Measurements from ENCODE around the gene FYN.

FYN gene

DNA sequence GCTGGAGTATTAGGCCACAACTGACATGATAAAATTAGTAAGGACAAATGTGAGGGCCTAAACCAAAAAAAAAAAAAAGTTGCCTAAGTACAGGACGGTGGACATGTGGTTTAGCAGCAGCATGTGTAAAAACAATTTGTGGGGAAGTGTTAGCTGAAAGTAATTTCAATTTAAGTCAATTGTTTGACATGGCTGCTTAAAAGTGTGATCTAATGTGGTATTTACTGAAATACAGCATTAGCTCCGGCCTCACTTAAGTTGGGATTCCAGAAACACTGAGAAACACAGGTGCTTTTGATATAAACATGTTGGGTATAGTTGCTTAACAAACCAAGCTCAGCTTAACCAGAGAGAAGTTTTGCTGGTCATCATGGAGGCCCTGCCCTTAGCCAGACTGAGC is 119.7 kb downstream of the FYN start:
- in situ Hi-C loops (cut with MboI; ENCODE audit: low sequenced_read_pairs), result no loop called here

DNA sequence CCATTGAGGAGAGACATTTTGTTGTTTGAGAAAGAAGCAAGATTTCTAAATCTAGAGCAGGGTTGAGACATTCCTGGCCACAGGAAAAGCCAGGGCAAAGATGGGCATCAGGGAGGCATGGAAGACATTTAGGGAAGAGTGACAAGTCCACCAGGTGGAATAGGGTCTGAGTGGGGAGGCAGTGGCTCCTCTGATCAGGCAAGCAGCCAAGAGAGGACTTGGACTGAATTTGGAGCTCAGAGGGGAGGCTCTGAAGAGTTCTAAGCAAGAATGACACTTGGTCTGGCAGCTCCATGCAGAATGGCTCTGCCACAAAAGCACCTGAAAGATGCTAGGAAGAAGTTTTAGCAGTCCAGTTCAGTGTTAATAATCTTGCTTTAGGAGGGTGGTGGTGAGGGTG is 120.8 kb downstream of the FYN start:
- in situ Hi-C loops (cut with MboI; ENCODE audit: low sequenced_read_pairs), result no loop called here

DNA sequence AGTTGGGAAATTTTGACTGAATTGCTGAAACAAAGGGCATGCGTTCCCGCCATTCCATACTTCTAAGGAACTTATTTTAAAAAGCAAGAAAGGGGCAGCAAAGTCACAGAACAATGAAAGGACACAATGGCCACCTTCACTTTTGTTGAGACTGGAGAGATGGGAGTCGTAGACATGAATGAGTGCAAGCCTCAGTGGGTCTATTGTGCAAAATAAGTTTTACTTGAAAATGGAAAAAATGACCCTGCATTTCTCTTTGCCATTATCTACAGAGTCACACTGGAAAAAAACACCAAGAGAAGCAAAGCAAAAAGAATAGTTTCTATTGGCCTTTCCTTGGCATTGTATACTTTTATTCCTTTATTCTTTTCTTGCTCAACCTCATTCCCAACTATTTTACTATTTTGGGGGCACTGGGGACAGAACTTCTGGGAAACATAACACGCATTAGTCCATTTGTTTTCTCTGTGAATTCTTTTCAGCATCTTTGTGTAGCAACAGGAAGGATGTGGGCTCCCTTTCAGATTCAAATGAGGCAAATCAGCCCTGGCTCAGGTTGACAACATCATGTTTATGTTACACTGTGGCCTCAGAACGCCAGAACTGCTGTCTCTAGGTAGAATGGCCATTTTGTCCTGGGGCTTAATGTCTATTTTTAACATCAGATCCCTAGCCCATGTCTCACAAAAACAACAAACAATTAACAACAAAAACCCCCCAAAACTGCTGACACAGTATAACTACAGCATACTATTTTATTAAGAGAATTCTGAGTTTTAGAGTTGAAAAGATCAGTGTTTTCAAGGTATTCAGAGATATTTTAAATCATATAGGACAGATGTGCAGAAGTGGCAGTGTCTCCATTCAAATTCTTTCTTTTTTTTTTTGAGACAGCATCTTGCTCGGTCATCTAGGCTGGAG is 122.2 kb downstream of the FYN start:
- in situ Hi-C loops (cut with MboI; ENCODE audit: low sequenced_read_pairs), result no loop called here

DNA sequence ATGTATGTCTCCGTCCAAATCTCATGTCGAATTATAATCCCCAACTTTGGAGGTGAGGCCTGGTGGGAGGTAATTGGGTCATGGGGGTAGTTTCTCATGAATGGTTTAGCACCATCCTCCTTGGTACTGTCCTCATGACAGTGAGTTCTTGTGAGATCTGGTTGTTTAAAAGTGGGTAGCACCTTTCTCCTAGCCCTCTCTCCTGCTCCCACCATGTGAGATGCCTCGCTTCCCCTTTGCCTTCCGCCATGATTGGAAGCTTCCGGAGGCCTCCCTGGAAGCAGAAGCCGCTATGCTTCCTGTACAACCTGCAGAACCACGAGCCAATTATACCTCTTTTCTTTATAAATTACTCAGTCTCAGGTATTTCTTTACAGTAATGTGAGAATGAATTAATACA is 123.1 kb downstream of the FYN start:
- in situ Hi-C loops (cut with MboI; ENCODE audit: low sequenced_read_pairs), result no loop called here

DNA sequence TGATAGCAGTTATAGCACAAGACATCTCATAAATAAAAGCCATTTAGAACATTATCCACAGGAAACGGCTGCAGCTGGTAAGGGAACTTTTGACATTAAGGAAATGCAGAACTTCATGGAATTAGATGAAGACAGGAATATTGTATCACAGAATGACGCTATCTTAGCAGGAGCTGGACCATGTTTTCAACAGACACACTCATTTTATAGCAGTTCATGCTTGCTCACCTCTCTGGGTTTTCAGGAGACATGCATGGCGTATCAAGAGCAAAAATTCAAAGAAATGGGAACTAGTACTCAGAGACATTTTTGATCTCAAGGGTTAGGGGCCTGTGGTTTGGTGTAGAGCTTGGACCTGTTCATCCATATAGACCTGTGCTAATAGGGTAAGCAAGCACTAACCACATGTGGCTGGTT is 125.0 kb downstream of the FYN start:
- in situ Hi-C loops (cut with MboI; ENCODE audit: low sequenced_read_pairs), result no loop called here

DNA sequence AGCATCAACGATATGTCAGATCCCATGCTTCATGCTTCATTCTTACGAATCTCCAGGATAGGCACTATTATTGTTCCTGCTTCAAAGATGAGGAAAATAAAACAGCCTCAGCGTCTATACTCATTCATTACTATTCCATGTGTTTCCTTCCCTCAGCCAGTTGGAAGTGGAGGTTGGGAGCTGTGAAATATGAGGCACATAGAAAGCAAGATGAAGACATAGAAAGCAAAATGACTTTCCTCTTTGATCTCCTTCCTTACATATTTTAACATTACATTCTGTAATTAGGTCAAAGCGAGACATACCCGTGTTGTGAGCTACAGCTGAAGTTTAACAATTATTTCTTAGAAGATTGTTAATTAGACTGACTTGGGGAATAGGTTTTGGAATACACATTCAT is 125.4 kb downstream of the FYN start:
- in situ Hi-C loops (cut with MboI; ENCODE audit: low sequenced_read_pairs), result no loop called here

DNA sequence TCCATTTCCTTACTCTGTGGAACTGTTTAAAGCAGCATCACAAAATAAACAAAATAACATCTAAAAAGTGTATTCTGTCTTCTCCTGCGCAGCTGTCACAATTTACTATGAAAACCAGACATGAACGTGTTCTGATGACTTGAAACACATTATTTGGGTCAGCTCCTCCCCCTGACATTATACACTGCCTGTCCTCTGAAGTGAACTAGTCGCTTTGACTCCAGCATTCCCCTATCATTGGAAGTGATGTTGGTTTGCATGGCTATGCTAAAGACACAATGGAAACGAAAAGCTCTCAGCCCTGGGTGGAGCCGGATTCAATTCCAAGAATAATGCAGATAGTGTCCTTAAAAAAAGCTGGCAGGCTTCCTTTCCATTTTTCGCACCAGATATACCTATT is 125.9 kb downstream of the FYN start:
- in situ Hi-C loops (cut with MboI; ENCODE audit: low sequenced_read_pairs), result no loop called here

DNA sequence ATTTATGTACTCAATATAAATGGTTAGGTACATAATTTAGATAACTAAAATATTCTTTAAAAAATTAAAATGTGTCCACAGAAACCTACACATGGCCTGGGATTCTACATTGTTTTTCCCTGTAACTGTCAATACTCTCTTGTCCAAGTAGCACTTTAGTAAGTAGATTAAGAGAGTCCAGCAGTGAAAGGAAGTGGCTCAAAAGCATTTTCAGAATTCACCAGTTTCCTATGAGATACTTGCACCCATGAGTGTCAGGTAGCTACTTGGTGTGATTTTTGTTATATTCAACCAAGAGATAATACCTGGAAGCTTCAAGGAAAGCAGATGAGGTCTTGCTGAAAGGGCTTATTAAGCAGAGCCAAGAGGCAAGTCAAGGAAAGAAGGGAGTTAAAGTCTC is 126.3 kb downstream of the FYN start:
- in situ Hi-C loops (cut with MboI; ENCODE audit: low sequenced_read_pairs), result no loop called here

DNA sequence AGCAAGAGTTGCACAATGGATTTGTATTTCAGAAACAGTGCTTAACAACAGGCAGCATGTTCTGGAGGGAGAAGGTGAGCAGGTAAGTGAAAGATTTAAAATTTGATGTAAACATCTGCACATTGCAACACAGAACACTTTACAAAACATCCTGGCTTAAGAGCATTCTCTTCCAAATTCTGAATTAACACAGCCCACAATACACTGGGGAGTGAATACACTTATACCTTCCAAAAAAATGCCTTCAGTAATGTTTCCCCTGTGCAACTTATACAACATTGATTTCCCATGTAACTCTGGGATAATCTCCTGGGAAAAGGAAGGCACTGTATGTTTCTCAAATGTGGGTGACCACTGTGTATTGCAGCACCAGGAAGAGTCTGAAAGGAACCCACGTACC is 127.6 kb downstream of the FYN start:
- in situ Hi-C loops (cut with MboI; ENCODE audit: low sequenced_read_pairs), result no loop called here

DNA sequence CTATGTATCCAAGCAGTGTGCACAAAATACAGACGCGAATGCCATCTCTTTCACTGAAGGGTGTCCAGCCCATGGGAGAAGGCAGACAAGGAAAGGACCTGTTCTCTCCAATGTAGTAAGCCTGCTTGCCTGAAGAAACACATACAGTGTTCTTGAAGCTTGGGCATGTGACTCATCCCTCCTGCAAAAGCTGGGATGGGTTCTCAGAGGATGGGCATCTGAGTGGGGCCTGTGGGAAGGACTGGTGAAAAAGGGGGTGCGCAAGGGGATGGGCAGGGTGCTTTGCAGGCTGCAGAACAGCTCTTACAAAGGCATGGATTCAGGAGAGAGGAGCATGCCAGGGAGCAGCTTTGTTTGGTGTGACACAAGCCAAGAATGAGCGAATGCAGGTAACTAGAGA is 128.1 kb downstream of the FYN start:
- in situ Hi-C loops (cut with MboI; ENCODE audit: low sequenced_read_pairs), result no loop called here

DNA sequence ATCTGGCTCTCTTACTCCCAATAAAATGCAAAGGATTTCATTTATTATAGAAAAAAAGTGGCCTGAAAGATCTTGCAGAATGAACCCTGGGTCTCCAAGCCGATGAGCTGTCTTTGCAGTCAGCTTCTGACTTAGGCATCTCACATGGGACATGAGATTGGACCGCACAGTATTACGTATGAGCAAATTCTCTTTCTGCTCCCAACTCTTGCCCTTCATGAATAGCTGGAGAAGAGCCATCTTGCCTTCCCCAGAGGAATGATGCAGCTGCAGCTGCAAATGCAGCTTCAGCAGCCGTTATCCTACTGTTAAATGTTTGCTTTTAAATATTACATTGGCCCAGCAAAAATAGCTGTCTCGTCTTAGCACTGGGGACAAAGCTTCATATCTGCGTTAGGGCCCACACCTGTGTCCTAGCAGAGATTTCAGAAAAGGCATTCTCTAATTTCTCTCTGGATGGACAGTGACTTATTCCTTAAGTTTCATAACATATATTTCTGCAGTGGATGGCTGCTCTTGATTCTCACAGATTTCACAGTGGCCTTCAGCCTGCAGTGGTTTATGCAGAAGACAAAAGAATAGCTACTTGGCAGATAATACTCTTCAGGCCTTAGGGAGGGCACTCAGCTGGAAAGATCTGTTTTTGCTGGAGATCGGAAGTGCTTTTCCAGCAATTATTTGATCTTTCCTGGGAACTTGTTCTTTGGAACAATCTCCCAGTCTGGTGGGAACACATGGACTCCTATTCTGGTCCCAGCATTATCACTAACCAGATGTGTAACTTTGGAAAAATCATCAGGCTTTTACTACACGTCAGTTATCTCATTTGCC is 129.2 kb downstream of the FYN start:
- in situ Hi-C loops (cut with MboI; ENCODE audit: low sequenced_read_pairs), result no loop called here

DNA sequence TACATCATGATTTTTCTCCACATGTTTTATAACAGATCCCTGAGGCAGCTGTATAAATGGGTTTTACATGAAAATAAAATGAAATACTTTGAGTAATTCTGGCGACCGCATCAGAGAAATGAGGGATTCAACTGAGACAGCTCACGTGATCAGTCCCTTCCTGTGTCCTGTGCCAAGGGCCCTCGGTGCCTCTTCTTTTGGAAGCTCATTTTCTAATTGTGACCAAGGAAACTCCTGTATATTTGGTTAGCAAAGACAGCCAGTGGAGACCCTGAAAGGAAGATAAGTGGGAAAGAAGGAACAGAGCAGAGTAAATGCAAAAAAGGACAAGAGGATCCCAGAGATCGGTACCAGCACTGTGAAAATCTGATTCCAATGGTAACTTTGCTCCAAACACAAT is 129.9 kb downstream of the FYN start:
- in situ Hi-C loops (cut with MboI; ENCODE audit: low sequenced_read_pairs), result no loop called here

DNA sequence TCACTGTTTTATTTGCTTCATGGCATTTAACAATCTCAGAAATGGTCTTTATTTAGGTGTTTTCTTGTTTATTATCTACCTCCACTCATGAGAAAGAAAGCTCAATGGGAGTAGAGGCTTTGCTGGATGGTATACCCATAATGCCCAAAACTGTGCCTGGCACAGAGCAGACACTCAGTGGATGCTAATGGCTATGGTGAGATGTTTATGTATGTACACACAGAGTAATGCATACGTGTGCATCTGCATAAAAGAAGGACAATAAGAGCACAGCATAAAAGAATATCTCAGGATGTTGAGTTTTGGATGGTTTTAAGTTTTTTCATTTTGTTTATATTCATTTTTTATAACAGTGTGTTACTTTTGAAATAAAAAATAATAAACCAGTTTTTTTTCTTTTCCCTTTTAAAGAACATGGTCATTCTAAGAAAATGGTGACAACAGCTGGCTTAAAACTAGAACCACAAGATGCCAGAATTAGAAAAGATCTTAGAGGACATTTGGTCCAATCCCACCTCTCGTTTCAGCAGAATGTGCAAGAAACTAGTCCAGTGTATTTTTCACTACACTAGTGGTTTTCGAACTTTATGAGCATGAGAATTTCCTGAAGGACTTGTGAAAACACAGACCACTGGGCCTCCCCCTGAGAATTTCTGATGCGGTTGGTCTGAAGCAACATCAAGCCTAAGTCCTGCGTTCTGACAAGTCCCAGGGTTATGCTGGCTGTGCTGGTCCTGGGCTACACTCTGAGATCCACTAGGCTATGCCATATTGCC is 131.9 kb downstream of the FYN start:
- in situ Hi-C loops (cut with MboI; ENCODE audit: low sequenced_read_pairs), result no loop called here

DNA sequence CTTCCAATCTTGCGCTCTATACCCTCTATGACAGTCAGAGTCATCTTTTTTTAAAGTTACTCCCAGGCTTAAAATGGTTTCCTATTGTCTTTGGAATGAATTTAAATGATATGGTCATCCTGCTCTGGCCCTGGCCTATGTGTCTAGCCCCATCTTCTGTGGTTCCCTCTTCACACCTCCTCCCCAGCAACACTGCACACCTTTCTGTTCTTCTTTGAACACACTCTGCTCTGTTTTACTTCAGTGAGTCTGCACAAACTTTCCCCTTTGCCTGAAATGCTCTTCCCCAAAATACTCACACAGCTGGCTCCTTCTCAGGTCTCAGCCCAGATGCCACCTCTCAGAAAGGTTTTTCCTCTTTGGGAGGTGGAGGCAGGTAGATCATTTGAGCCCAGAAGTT is 132.7 kb downstream of the FYN start:
- in situ Hi-C loops (cut with MboI; ENCODE audit: low sequenced_read_pairs), result no loop called here

DNA sequence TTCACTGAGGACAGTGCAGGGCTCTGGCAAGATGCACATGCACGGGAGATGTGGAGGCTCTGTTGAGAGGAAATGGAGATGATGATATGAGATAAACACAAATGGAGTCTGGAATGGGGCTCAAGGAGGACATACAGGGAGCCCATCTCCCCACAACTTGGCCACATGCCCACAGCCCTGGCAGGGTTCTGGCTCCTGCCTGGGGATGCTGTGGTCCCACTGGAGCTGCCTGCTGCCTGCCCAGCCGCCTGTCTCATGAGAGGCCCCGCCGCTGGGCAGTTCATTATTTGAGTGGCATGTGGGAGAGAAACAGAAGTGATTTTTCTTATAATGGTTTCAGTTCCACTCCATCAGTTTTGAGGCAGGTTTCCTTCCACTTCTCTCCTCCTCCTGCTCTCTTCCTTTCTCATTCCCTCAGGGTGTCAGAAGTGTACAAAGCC is 134.0 kb downstream of the FYN start:
- in situ Hi-C loops (cut with MboI; ENCODE audit: low sequenced_read_pairs), result no loop called here

DNA sequence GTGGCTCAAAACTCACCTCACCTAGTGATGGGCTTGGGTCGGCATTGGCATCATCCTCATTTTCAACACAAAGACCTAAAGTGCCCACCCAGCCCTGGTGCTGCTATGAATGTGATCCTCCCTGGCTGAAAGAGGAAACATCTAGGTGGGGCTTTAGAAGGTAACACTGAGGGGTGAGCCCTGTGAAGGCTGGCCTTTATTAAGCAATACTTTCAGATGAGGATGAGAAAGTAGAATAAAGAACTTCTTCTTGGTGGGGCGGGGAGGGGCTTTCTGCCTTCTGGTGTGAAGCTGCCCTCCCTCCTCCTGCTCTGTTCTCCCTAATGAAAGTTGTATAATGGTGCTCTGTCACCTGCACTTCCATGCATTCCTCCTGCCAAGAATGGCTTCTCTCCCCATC is 134.6 kb downstream of the FYN start:
- in situ Hi-C loops (cut with MboI; ENCODE audit: low sequenced_read_pairs), result no loop called here

DNA sequence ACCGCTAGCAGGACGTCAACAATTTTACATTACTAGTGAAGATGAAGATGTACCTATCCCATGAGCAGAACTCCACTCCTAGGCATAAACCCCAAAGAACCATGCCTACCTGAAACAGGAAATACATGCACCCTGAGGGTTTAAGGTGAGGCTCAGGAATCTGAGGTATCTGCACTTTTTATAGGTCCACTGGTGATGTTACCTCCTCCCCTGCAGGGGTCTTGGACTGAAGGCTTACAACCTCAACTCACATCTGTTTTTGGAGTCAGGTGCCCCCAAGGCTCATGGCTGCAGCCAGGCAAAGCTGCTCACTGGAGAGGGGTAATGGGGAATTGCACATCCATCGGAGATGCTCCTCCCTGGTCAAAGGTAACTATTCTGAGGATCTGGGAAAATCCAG is 135.1 kb downstream of the FYN start:
- in situ Hi-C loops (cut with MboI; ENCODE audit: low sequenced_read_pairs), result no loop called here

DNA sequence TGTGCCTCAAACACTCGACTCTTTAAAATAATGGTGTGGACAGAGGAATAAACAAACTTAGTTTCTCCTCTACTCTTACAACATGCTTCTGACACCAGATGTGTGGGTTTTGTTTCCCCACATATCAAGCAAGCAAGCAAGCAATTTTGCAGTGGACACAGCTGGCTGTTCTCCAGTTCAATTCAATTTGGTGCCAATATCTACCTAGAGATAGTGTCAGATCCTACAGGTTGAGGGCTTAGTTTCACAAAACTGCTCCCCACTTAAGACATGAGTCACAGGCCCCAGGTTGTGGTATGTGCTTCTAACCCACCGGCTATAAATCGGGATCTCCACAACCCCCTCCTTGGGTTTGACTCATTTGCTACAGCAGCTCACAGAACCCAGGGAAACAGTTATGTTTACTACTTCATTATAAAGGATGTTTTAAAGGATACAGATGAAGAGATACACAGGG is 136.2 kb downstream of the FYN start:
- in situ Hi-C loops (cut with MboI; ENCODE audit: low sequenced_read_pairs), result no loop called here

DNA sequence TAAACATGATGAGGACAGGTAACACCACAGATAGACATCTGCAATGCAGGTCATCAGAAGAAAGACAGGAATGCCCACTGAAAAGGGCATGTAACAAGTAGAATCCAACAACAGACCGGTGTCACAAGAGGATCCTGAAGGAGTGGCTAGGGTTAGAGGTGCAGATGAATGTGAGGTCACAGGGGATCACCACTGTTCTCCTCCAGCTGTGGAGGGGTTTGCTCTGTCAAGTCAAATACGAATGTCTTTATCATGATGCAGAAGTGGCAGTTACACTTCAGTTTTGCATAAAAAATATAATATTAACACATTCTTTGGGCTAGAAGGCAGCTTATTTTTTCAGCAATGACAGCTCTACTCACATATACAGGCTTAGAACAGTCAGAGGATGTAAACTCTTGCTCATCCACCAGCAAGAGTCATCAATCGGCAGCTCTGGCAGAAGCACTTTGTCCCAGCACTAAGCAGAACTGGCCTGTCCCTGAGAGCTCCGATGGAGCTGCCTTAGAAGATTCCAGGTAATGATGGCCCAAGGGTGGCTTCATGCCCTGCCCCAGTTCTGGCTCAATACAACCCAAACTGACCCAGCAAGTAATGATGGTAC is 137.1 kb downstream of the FYN start:
- in situ Hi-C loops (cut with MboI; ENCODE audit: low sequenced_read_pairs), result no loop called here

Data from HL-60/S4 treated with phorbol 12-myristate 13-acetate at 8.2 ng/mL for 4 days and 3 days (cell line).